ENCODE results near the gene ZNF800. TPM values are rescaled to one million over a fixed set of nuclear protein-coding genes. Genes with fewer than 3 reads are reported as not detected.
"Not testable (repeated sequence)": the region's sequence is repeated elsewhere in the genome, so short reads cannot be mapped to it uniquely, and the experiment has no call there.

Gene ZNF800
- total and polyA plus RNA-seq, 2 of the 8 experiments (the other 6 are each of a cell fraction or from before 2014, with no cell fraction given) = 1.0 to 6.5 TPM

DNA sequence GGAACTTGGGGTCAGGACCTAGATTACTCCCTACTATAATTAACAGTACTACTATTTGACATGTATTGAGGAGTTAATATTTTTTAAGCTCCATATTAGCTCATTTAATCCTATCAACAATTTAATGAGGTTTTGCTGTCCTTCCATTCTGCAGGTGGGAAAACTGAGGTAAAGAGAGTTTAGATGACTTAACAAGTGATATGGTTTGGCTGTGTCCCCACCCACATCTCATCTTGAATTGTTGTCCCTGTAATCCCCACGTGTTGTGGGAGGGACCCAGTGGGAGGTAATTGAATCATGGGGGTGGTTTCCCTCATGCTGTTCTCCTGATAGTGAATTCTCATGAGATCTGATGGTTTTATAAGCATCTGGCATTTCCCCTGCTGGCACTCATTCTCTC lies 2.6 kb upstream of the ZNF800 start:
- H2AFZ ChIP-seq (ENCODE audit: low read length); H3K36me3 ChIP-seq (ENCODE audit: control insufficient read depth in 2 of 4, insufficient read depth in 4 of 4, low read length in 3 of 4); H3K23ac ChIP-seq (ENCODE audit: insufficient read length); H3K4me3 ChIP-seq (ENCODE audit: extremely low read depth in 1 of 4, insufficient read depth in 2 of 4, low read depth in 3 of 4, low read length in 4 of 4); H3K14ac ChIP-seq (ENCODE audit: insufficient read length); H2BK15ac ChIP-seq (ENCODE audit: low read length); H3K4me2 ChIP-seq (ENCODE audit: insufficient read depth in 1 of 2, low read depth in 2 of 2, low read length in 2 of 2); POLR2A ChIA-PET (ENCODE audit: partially characterized antibody); H3K4me1 ChIP-seq (replicated peaks in 1 of 4; ENCODE audit: control insufficient read depth in 3 of 4, insufficient read depth in 4 of 4, low read length in 3 of 4); H2BK5ac ChIP-seq (ENCODE audit: low read depth, low read length); H2AK5ac ChIP-seq (ENCODE audit: low read depth, low read length); H4K20me1 ChIP-seq (replicated peaks in 1 of 2; ENCODE audit: control insufficient read depth in 1 of 2, insufficient read depth in 2 of 2, low read length in 2 of 2); H2BK120ac ChIP-seq (replicated peaks; ENCODE audit: low read depth, low read length); FAIRE-seq; H3K9me3 ChIP-seq (ENCODE audit: insufficient read depth in 2 of 2, low read depth in 1 of 2, low read length in 1 of 2); H3K79me2 ChIP-seq (ENCODE audit: control insufficient read depth in 1 of 2, insufficient read depth in 2 of 2, low read length in 2 of 2); H3K56ac ChIP-seq (replicated peaks; ENCODE audit: insufficient read length, low read depth, low read length); H3K18ac ChIP-seq (ENCODE audit: extremely low read depth, low read length); H2BK20ac ChIP-seq (ENCODE audit: low read length); H4K91ac ChIP-seq (replicated peaks; ENCODE audit: insufficient read length, low read length); H4K8ac ChIP-seq (ENCODE audit: extremely low read depth, insufficient read depth, low read length); H3K79me1 ChIP-seq (ENCODE audit: low read depth, low read length); DNase-seq (ENCODE audit: low read depth in 1 of 2, low spot score in 2 of 2); H3K9ac ChIP-seq (replicated peaks in 1 of 4; ENCODE audit: extremely low read depth in 1 of 4, low read depth in 3 of 4, low read length in 3 of 4); H2BK12ac ChIP-seq (ENCODE audit: low read depth, low read length); H3K27ac ChIP-seq (ENCODE audit: low read depth, low read length); H3K4ac ChIP-seq (replicated peaks; ENCODE audit: insufficient read length, low read depth, low read length); H4K5ac ChIP-seq (ENCODE audit: insufficient read length, low read depth, low read length): not testable (repeated sequence)
- CTCF ChIA-PET (ENCODE audit: partially characterized antibody) = interaction anchor here (0.7 to 3.0 kb wide), 2 partner anchors 12 to 14 kb away, joined by 3 to 12 read pairs; no protein-coding TSS in a partner anchor
- Histone ChIP-seq H3K27me3 (replicated peaks in 1 of 4; ENCODE audit: control insufficient read depth in 3 of 4, extremely low read depth in 1 of 4, insufficient read depth in 3 of 4, low read length in 3 of 4) (peaks cover 5 to 33% (median 21%) of the 10 kb centered on the region in 4 experiments), H3K23me2 (ENCODE audit: low read depth, low read length) (peaks cover 14% of the 10 kb centered on the region; the same call in 1 of the 2 replicates)
- WGBS, 2 experiments (ENCODE audit: extremely low coverage in 1 of 2, insufficient coverage in 1 of 2, insufficient read length in 1 of 2, insufficient replicate concordance in 2 of 2, low coverage in 1 of 2, low lambda C conversion rate in 2 of 2, missing lambda C conversion rate in 1 of 2) = 0% methylated on average over 1 of the region's 1 CpG; no CpG with 5 or more reads in 1 of the 2 experiments
